Activated CD4-positive, alpha-beta T cell treated with anti-CD3 and anti-CD28 coated beads, Interleukin-2, Interleukin-4, amounts not matched to agents 100 ng/mL and 50 ng/mL, durations not matched to agents 16 hours and 8 hours (primary cell): Measurements from ENCODE around the gene PRKAG3.
"Not testable (repeated sequence)": the region's sequence is repeated elsewhere in the genome, so short reads cannot be mapped to it uniquely, and the experiment has no call there.

Source experiments
- DNase-seq: peaks from one replicate; pipeline ENCODE4 v3.0.0-alpha.2; 2020; ENCODE audit warnings: low spot score

The PRKAG3 gene

GRCh38 chr2:218781691-218782527 is 49.7 kb downstream of the PRKAG3 start, which contains the start of gene CYP27A1:
CYP27A1 (plus strand) TSS chr2:218782147; CDS start chr2:218782183, 36 bp downstream.
- no peak for DNase-seq

GRCh38 chr2:218780851-218781690 is 50.5 kb downstream of the PRKAG3 start:
- DNase-seq, result no peak

GRCh38 chr2:218780046-218780445 is 51.6 kb downstream of the PRKAG3 start:
- no peak for DNase-seq

DNA sequence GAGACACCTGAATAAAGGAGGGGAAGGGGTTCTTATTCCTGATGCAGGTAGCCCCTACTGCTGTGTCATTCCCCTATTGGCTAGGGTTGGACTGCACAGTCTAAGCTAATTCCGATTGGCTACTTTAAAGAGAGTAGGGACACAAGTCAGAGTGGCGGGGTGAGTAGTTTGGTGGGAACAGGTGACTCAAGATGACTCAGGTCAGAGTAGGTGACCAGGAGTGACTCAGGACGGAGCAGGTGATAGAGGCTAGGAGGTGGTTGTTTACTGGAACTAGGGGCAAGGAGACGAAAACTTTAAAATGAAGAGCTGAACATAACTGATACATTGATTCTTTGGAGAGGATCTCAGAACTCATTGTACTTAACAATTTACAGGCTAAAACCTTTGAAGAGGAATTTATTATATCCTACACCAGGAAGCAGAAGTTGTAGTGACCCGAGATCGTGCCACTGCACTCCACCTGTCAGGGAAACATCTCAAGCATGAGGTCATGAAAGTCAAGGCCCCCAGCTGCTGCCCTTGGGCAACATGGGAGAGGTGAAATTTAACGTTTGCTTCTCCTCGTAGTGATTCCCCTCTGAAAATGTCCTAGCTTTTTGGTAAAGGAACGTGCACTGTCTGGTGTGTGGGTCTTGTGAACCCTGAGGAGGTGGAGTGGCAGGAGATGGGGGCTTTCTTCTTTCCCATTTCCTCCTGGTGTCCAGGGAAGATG is 54.2 kb downstream of the PRKAG3 start:
- DNase-seq, result no peak

GRCh38 chr2:218776488-218776887 is 55.1 kb downstream of the PRKAG3 start:
- no peak for DNase-seq

GRCh38 chr2:218773881-218774280 is 57.7 kb downstream of the PRKAG3 start:
- DNase-seq, result no peak

DNA sequence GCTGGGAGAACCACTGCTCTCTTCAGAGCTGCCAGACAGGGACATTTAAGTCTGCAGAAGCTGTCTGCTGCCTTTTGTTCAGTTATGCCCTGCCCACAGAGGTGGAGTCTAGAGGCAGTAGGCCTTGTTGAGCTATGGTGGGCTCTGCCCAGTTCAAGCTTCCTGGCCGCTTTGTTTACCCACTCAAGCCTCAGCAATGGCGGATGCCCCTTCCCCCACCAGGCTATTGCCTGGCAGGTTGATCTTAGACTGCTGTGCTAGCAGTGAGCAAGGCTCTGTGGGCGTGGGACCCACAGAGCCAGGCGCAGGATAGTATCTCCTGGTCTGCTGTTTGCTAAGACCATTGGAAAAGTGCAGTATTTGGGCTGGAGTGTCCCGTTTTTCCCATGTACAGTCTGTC is 58.8 kb downstream of the PRKAG3 start:
- DNase-seq, result not testable (repeated sequence)
